Activated T-helper 1 cell treated with anti-CD3 and anti-CD28 coated beads, Interleukin-12 subunit alpha, Interleukin-12 subunit beta, Interleukin-2, Interleukin-4 antibody, amounts not matched to agents 30 ng/mL and 10 ng/mL and 1 ng/mL, durations not matched to agents 14 hours and 24 hours and 36 hours (primary cell): Measurements from ENCODE around the gene KIAA1614. TPM values are rescaled to one million over a fixed set of nuclear protein-coding genes. Genes with fewer than 3 reads are reported as not detected.

Source experiments
- DNase-seq: peaks from one replicate; pipeline ENCODE4 v3.0.0; 2021; ENCODE audit warnings: low spot score
- H3K27ac Mint-ChIP-seq: one replicate; pipeline ENCODE4 v1.8.0; 2021; ENCODE audit warnings: mild to moderate bottlenecking, mixed read lengths
- H3K27me3 Mint-ChIP-seq: one replicate; pipeline ENCODE4 v1.8.0; 2022; ENCODE audit warnings: mild to moderate bottlenecking, moderate library complexity, mixed read lengths; ENCODE audit not compliant: insufficient read depth
- H3K36me3 Mint-ChIP-seq: one replicate; pipeline ENCODE4 v1.8.0; 2021; ENCODE audit warnings: low read depth, mixed read lengths
- H3K4me1 Mint-ChIP-seq: one replicate; pipeline ENCODE4 v1.8.0; 2021; ENCODE audit warnings: low read depth, mixed read lengths
- H3K4me3 Mint-ChIP-seq: one replicate; pipeline ENCODE4 v1.8.0; 2021; ENCODE audit warnings: mild to moderate bottlenecking, moderate library complexity, mixed read lengths
- H3K9me3 Mint-ChIP-seq: one replicate; pipeline ENCODE4 v1.8.0; 2021; ENCODE audit warnings: mixed read lengths
- intact Hi-C: fragments of 100-400 bp; cut with micrococcal nuclease; formaldehyde crosslinking; loops from one replicate; pipeline ENCODE4 v1.15.1; 2024
- total RNA-seq: library from RNA; stranded (reverse); gene quantifications from 2 replicates; pipeline ENCODE4 v1.2.3, GENCODE V29; 2022

KIAA1614 gene
- total RNA-seq, 1 donor from 2014 or later = 0.16 TPM

DNA sequence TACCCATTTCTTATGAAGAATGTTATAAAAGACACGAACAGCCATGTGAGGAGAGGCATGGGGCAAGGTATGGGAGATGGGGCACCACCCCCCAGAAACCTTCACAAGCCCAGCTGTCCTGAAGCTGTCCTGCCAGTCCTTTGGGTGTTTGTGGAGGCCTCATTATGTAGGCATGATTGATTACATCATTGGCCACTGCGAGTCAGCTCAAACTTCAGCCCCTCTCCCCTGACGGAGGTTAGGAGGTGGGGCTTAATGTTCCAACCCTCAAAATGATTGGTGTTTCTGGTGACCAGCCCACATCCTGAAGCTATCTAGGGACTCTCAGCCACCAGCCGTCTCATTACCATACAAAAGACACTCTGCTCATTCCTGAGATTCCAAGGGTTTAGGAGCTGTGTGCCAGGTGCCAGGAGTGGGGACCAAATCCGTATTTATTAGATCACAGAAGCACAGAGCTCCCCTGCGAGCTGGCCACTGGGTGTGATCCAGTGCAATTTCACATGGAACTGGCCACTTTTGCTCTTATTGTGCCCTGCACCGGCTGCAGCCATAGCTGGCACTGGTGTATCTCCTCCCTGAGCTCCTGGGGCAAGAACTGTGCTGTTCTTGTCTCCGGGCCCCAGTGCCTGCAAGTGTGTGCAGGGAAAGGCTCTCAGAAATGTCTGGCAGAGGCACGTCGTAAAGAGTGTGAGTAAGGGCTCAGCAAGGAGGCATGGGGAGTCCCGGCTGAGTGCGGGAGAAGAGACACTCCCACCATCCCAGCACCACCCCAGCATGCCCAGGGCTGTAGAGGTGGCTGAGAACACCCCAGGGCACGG, 10.5 kb downstream of the KIAA1614 start:
- Mint-ChIP-seq H3K9me3 (no peaks in the 10 kb centered on the region), H3K4me1 (no peaks in the 10 kb centered on the region), H3K27ac (no peak overlapping the region), H3K27me3 (peaks cover 14% of the 10 kb centered on the region), H3K4me3 (no peak overlapping the region), H3K36me3 (no peaks in the 10 kb centered on the region)
- no peak for DNase-seq
- intact Hi-C loops = no loop called here

DNA sequence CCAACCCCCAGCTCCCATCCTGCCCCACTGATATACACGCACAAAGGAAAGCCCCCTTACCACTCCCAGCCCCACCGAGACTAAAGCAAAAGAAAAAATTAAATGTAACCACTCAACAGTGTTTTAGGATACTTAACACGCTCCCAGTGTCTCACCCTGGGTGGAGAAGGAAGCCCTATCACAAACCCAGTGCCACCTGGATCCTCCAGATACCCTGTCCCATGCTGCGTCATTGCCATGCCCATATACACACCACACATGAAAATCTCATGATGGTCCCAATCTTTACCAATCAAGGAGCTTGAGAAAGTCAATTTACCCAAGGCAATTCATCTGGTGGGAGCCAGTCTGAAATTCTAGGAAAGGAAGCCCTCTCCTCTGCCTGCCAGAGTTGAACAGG, 11.2 kb downstream of the KIAA1614 start:
- Mint-ChIP-seq H3K9me3 (no peaks in the 10 kb centered on the region), H3K27ac (no peak overlapping the region), H3K27me3 (peaks cover 14% of the 10 kb centered on the region), H3K36me3 (no peaks in the 10 kb centered on the region), H3K4me3 (no peak overlapping the region), H3K4me1 (no peaks in the 10 kb centered on the region)
- intact Hi-C loops = no loop called here
- DNase-seq = no peak

GRCh38 chr1:180924939-180925338, 12.2 kb downstream of the KIAA1614 start:
- H3K27ac Mint-ChIP-seq = no peak overlapping the region

GRCh38 chr1:180925471-180926051, 12.9 kb downstream of the KIAA1614 start:
- Mint-ChIP-seq H3K27ac (no peak overlapping the region), H3K9me3 (no peaks in the 10 kb centered on the region)
- DNase-seq = no peak

More at GRCh38 chr1:180924939-180925338, 12.2 kb downstream of the KIAA1614 start:
- no peak overlapping the region for H3K4me3 Mint-ChIP-seq
- intact Hi-C loops = no loop called here
- DNase-seq = no peak
- no peaks in the 10 kb centered on the region for H3K4me1 Mint-ChIP-seq
- no peaks in the 10 kb centered on the region for H3K36me3 Mint-ChIP-seq
- H3K27me3 Mint-ChIP-seq = peaks cover 14% of the 10 kb centered on the region
- no peaks in the 10 kb centered on the region for H3K9me3 Mint-ChIP-seq

GRCh38 chr1:180926164-180926981, 13.7 kb downstream of the KIAA1614 start:
- H3K36me3 Mint-ChIP-seq = no peaks in the 10 kb centered on the region
- no peak for DNase-seq
- H3K27me3 Mint-ChIP-seq = peaks cover 14% of the 10 kb centered on the region
- no peak overlapping the region for H3K27ac Mint-ChIP-seq
- no peak overlapping the region for H3K4me3 Mint-ChIP-seq
- no peaks in the 10 kb centered on the region for H3K4me1 Mint-ChIP-seq
- intact Hi-C loops = no loop called here
- no peaks in the 10 kb centered on the region for H3K9me3 Mint-ChIP-seq

More at GRCh38 chr1:180925471-180926051, 12.9 kb downstream of the KIAA1614 start:
- Mint-ChIP-seq H3K4me3 (no peak overlapping the region), H3K27me3 (peaks cover 14% of the 10 kb centered on the region), H3K36me3 (no peaks in the 10 kb centered on the region), H3K4me1 (no peaks in the 10 kb centered on the region)
- intact Hi-C loops = no loop called here

- no peaks in the 10 kb centered on the region for H3K9me3 Mint-ChIP-seq
- DNase-seq = no peak
- H3K36me3 Mint-ChIP-seq = no peaks in the 10 kb centered on the region
- peaks cover 14% of the 10 kb centered on the region for H3K27me3 Mint-ChIP-seq
- intact Hi-C loops = no loop called here
- no peak overlapping the region for H3K4me3 Mint-ChIP-seq
- H3K4me1 Mint-ChIP-seq = no peaks in the 10 kb centered on the region
- no peak overlapping the region for H3K27ac Mint-ChIP-seq
These were observed 14.7 kb downstream of the KIAA1614 start for GRCh38 chr1:180927348-180927747.

GRCh38 chr1:180927841-180928240, 15.1 kb downstream of the KIAA1614 start:
- Mint-ChIP-seq H3K4me1 (no peaks in the 10 kb centered on the region), H3K27me3 (peaks cover 10% of the 10 kb centered on the region), H3K36me3 (no peaks in the 10 kb centered on the region), H3K27ac (no peak overlapping the region), H3K4me3 (no peak overlapping the region), H3K9me3 (no peaks in the 10 kb centered on the region)
- no peak for DNase-seq
- intact Hi-C loops = no loop called here

DNA sequence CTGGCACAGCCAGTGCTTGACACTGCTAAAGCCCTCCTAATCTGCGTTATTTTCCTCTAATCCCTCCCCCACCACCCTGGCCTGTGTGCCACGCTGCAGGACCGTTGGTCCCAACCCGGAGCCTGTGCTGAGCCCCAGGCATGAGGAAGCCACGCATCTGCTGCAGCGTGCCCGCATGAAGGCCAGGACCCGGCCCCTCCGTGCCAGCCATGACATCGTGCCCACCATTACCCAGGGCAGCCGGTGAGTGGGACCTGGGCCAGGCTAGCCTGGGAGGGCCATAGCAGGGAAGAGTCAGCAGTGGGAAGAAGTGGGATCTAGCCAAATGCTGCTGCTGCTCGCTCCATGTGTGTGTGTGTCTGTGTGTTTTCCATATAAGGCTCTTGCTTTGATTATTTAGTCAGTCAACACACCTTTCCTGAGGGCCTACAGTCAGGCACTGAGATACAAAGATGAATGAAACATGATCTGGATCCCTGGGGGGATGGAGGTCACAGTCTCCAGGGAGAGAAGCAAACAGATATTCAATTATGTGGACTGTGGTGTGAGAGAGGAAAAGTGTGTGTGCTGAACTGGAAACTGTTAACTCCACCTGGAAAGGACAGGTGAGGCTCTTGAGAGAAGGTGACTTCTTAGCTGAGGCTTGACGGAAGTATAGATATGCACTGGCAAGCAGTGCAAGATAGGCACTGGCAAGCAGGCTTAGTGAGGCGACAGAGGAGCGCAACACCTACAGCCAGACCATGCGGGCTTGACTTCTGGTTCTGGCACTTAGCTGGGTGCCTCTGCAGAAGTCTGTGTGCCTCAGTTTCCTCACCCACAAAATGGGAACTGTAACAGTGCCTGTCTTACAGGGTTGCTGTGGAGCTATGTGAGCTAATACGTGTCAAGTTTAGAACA, 15.9 kb downstream of the KIAA1614 start:
- Mint-ChIP-seq H3K4me3 (no peak overlapping the region), H3K27ac (no peak overlapping the region), H3K36me3 (no peaks in the 10 kb centered on the region), H3K4me1 (no peaks in the 10 kb centered on the region), H3K9me3 (no peaks in the 10 kb centered on the region), H3K27me3 (peaks cover 13% of the 10 kb centered on the region)
- intact Hi-C loops = no loop called here
- no peak for DNase-seq

DNA sequence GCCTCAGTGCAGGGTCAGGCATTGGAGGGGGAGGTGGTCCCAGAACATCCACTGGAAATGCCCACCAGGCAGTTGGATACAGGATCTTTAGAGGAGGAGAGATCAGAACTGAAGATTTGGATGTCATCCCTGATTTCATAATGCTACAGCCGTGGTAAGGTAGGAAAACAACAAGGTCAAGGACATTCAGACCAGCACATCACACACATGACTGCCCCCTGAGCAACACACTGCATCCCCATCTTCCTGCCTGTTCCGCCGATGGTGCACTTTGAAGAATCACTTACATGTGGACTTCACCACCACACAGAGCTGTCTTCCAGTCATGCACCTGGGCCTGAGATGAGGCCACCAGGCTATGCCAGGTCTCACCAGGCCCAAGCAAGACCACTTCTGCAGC, 16.7 kb downstream of the KIAA1614 start:
- no peaks in the 10 kb centered on the region for H3K36me3 Mint-ChIP-seq
- DNase-seq = no peak
- H3K27me3 Mint-ChIP-seq = peaks cover 7% of the 10 kb centered on the region
- intact Hi-C loops = no loop called here
- H3K4me3 Mint-ChIP-seq = no peak overlapping the region
- peaks cover 1% of the 10 kb centered on the region for H3K4me1 Mint-ChIP-seq
- H3K27ac Mint-ChIP-seq = no peak overlapping the region
- no peaks in the 10 kb centered on the region for H3K9me3 Mint-ChIP-seq

- H3K27me3 Mint-ChIP-seq = peaks cover 3% of the 10 kb centered on the region
- intact Hi-C loops = no loop called here
- H3K36me3 Mint-ChIP-seq = no peaks in the 10 kb centered on the region
- no peak for DNase-seq
- peaks cover 6% of the 10 kb centered on the region for H3K4me1 Mint-ChIP-seq
- no peaks in the 10 kb centered on the region for H3K9me3 Mint-ChIP-seq
- H3K4me3 Mint-ChIP-seq = no peak overlapping the region
- no peak overlapping the region for H3K27ac Mint-ChIP-seq
These were observed 18.0 kb downstream of the KIAA1614 start for GRCh38 chr1:180930687-180931086.

DNA sequence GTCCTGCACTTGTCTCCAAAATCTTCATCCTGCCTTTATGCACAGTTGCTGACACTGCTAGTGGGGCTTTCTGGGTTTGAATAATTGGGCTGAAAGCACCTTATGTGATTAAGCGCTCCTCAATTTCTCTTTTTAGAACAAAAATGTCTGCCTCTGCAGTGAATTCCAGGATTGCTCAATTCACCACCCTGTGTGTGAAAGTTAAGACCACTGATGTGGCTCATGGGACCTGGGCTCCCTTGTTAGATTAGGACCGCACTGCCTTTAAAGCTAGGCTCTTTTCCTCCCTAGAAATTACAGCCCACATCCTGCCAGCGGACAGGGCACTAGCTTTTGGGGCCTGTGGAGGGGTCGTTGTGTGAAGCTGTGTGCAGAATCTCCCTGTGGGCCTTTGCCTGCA, 18.8 kb downstream of the KIAA1614 start:
- H3K27ac Mint-ChIP-seq = no peak overlapping the region

DNA sequence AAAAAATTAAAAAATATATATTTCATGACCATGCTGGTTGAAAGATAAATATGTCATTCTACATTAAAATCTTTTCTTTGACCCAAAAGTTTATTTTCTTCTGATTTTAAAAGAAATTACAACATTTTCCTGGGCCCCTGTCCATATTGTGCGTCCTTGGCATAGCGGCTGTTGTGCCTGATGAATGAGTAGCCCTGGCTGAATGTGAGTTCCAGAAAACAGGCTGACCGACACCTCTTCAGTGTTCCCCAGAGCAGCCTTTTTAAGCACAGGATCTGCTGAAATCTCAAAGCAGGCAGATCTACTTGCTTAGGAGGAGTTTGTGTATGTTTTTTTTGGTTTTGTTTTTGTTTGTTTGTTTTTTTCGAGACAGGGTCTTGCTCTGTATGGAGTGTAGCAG, 19.7 kb downstream of the KIAA1614 start:
- H3K4me3 Mint-ChIP-seq = no peak overlapping the region
- no peak for DNase-seq
- H3K9me3 Mint-ChIP-seq = no peaks in the 10 kb centered on the region
- H3K27me3 Mint-ChIP-seq = peaks cover 3% of the 10 kb centered on the region
- intact Hi-C loops = no loop called here
- no peaks in the 10 kb centered on the region for H3K36me3 Mint-ChIP-seq
- H3K4me1 Mint-ChIP-seq = peaks cover 6% of the 10 kb centered on the region
- H3K27ac Mint-ChIP-seq = no peak overlapping the region

More for the DNA sequence above, 18.8 kb downstream of the KIAA1614 start:
- H3K4me3 Mint-ChIP-seq = no peak overlapping the region
- H3K27me3 Mint-ChIP-seq = peaks cover 3% of the 10 kb centered on the region
- peaks cover 6% of the 10 kb centered on the region for H3K4me1 Mint-ChIP-seq
- DNase-seq = no peak
- intact Hi-C loops = no loop called here
- H3K9me3 Mint-ChIP-seq = no peaks in the 10 kb centered on the region
- H3K36me3 Mint-ChIP-seq = no peaks in the 10 kb centered on the region
